Hippocampal formation (tissue), 2 donors: ENCODE results near the gene INSR.

Source experiments
- DNase-seq, 2 donors: peaks; one replicate each; lab custom pipeline; 2025; lab: John Stamatoyannopoulos, UW

INSR gene

GRCh38 chr19:7295912-7296536, 1.8 kb upstream of the INSR start:
- no peak for DNase-seq

GRCh38 chr19:7294558-7295212, 471 bp upstream of the INSR start:
- DNase-seq: peak; percentile 37 to 55

- no peak for DNase-seq
Measured at GRCh38 chr19:7292950-7293761, 1.1 kb downstream of the INSR start.

- DNase-seq: no peak
Measured at GRCh38 chr19:7292352-7292949, 1.8 kb downstream of the INSR start.

- no peak for DNase-seq
Measured at GRCh38 chr19:7288977-7289376, 5.2 kb downstream of the INSR start.

- DNase-seq: no peak
Measured at GRCh38 chr19:7288131-7288530, 6.1 kb downstream of the INSR start.

- DNase-seq: no peak
Measured at GRCh38 chr19:7287722-7288121, 6.5 kb downstream of the INSR start.

GRCh38 chr19:7280940-7281666, 13.1 kb downstream of the INSR start:
- no peak for DNase-seq

- DNase-seq: no peak
Measured at GRCh38 chr19:7272856-7273578, 21.2 kb downstream of the INSR start.

GRCh38 chr19:7268705-7269098, 25.5 kb downstream of the INSR start:
- no peak for DNase-seq

- no peak for DNase-seq
Measured at GRCh38 chr19:7267792-7268704, 26.2 kb downstream of the INSR start.

- DNase-seq: no peak
Measured at GRCh38 chr19:7266832-7267231, 27.4 kb downstream of the INSR start.

- no peak for DNase-seq
Measured at GRCh38 chr19:7265963-7266362, 28.3 kb downstream of the INSR start.

- DNase-seq: no peak
Measured at GRCh38 chr19:7264858-7265257, 29.4 kb downstream of the INSR start.

- DNase-seq: no peak
Measured at GRCh38 chr19:7263521-7263920, 30.7 kb downstream of the INSR start.

GRCh38 chr19:7263066-7263465, 31.1 kb downstream of the INSR start:
- DNase-seq: no peak

GRCh38 chr19:7262470-7262869, 31.7 kb downstream of the INSR start:
- no peak for DNase-seq

- DNase-seq: no peak
Measured at GRCh38 chr19:7260161-7260560, 34.1 kb downstream of the INSR start.

GRCh38 chr19:7258840-7259395, 35.3 kb downstream of the INSR start:
- DNase-seq: no peak
